Activated naive CD4-positive, alpha-beta T cell treated with anti-CD3 and anti-CD28 coated beads for 36 hours (primary cell): Measurements from ENCODE around the gene IL5RA. TPM values are rescaled to one million over a fixed set of nuclear protein-coding genes. Genes with fewer than 3 reads are reported as not detected.
A peak's percentile ranks its signal among the peaks of the same experiment; 100 is the strongest.

ENCODE experiments used
- CTCF ChIA-PET: fragments of 350-600 bp; sonication (Branson Sonifier 250); formaldehyde crosslinking; loops from one replicate; lab custom pipeline; 2021; ENCODE audit warnings: antibody characterized with exemption; lab: Charles Lee
- DNase-seq: peaks from one replicate; pipeline ENCODE4 v3.0.0-alpha.2; 2020
- H3K27ac Mint-ChIP-seq: one replicate; pipeline ENCODE4 v1.8.0; 2021; ENCODE audit warnings: mild to moderate bottlenecking, mixed read lengths
- H3K27me3 Mint-ChIP-seq: one replicate; pipeline ENCODE4 v1.8.0; 2021; ENCODE audit warnings: low read depth, mixed read lengths
- H3K36me3 Mint-ChIP-seq: one replicate; pipeline ENCODE4 v1.8.0; 2021; ENCODE audit warnings: low read depth, mixed read lengths
- H3K4me1 Mint-ChIP-seq: one replicate; pipeline ENCODE4 v1.8.0; 2021; ENCODE audit warnings: low read depth, mixed read lengths
- H3K4me3 Mint-ChIP-seq: one replicate; pipeline ENCODE4 v1.8.0; 2021; ENCODE audit warnings: mild to moderate bottlenecking, moderate library complexity, mixed read lengths
- H3K9me3 Mint-ChIP-seq: one replicate; pipeline ENCODE4 v1.8.0; 2021; ENCODE audit warnings: mixed read lengths
- intact Hi-C: fragments of 100-400 bp; cut with micrococcal nuclease; formaldehyde crosslinking; loops from one replicate; pipeline ENCODE4 v1.15.1; 2023
- total RNA-seq, 2 experiments: library from RNA; stranded (reverse); gene quantifications; one replicate each; pipeline ENCODE4 v1.2.3, GENCODE V29; 2021

IL5RA gene, protein sequence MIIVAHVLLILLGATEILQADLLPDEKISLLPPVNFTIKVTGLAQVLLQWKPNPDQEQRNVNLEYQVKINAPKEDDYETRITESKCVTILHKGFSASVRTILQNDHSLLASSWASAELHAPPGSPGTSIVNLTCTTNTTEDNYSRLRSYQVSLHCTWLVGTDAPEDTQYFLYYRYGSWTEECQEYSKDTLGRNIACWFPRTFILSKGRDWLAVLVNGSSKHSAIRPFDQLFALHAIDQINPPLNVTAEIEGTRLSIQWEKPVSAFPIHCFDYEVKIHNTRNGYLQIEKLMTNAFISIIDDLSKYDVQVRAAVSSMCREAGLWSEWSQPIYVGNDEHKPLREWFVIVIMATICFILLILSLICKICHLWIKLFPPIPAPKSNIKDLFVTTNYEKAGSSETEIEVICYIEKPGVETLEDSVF
- not detected for total RNA-seq

GRCh38 chr3:3110299-3110630 lies at the start of gene IL5RA:
Gene IL5RA (minus strand): TSS chr3:3110374. CDS start chr3:3104984, 5,390 bp downstream.
- H3K4me1 Mint-ChIP-seq = peaks cover 2% of the 10 kb centered on the region
- no peaks in the 10 kb centered on the region for H3K36me3 Mint-ChIP-seq
- H3K4me3 Mint-ChIP-seq = no peak within 1 kb of the TSS
- H3K9me3 Mint-ChIP-seq = no peaks in the 10 kb centered on the region
- intact Hi-C loops = no loop called here
- DNase-seq = no peak
- H3K27me3 Mint-ChIP-seq = peaks cover 2% of the 10 kb centered on the region
- H3K27ac Mint-ChIP-seq = no peak within 1 kb of the TSS
- CTCF ChIA-PET = no interaction called here

DNA sequence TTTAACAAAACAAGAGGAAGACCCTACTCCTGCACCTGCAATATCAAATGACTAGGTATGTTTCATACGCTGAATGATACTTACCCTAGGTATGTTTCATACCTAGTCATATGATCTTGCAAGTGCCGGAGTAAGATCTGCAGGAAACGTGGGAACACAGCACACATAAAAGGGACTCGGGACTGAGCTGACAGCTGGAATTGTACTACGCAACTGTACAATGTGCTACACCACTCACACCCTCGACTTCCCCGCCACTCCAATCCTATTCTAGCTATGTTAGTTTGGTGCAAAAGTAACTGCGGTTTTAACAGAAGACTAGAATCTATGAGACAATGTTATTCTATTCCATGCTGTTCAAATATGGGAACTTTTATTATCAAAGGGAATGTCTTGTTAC lies 47.3 kb upstream of the IL5RA start:
- H3K4me3 Mint-ChIP-seq = no peak overlapping the region
- intact Hi-C loops = no loop called here
- H3K9me3 Mint-ChIP-seq = peaks cover 6% of the 10 kb centered on the region
- peaks cover 33% of the 10 kb centered on the region for H3K4me1 Mint-ChIP-seq
- peak overlapping the region; percentile 76 for H3K27ac Mint-ChIP-seq
- CTCF ChIA-PET = no interaction called here
- no peak for DNase-seq
- no peaks in the 10 kb centered on the region for H3K27me3 Mint-ChIP-seq
- peaks cover 40% of the 10 kb centered on the region for H3K36me3 Mint-ChIP-seq

GRCh38 chr3:3154879-3155610 lies 44.9 kb upstream of the IL5RA start:
- H3K27ac Mint-ChIP-seq = peak overlapping the region; percentile 72

DNA sequence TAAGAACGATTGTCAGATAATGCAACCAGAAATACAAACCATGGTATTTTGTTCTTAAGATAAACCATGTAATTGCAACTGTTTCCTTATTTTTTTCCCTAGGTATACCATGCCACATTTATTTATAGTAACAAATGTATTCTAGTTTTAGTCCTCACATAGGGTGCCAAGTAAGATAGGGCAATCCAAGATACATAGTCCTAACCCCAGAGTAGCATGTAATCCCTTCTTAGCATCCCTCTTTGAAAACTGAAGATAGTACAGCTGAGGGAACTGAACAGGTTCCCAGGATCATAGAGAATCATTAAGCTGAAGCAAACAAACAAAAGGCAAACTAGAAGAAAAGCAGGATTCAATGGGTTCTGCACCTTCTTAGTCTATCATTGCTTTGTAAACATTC lies 41.3 kb upstream of the IL5RA start:
- Mint-ChIP-seq H3K4me1 (peaks cover 21% of the 10 kb centered on the region), H3K9me3 (no peaks in the 10 kb centered on the region), H3K4me3 (no peak overlapping the region), H3K36me3 (peaks cover 43% of the 10 kb centered on the region), H3K27ac (peak overlapping the region; percentile 13), H3K27me3 (no peaks in the 10 kb centered on the region)
- DNase-seq = no peak
- CTCF ChIA-PET = interaction anchor here (1.0 kb wide), 1 partner anchor 13 kb away, joined by 4 read pairs; no protein-coding TSS in a partner anchor
- intact Hi-C loops = no loop called here

More at GRCh38 chr3:3154879-3155610, 44.9 kb upstream of the IL5RA start:
- H3K9me3 Mint-ChIP-seq = peaks cover 6% of the 10 kb centered on the region
- peaks cover 49% of the 10 kb centered on the region for H3K36me3 Mint-ChIP-seq
- CTCF ChIA-PET = interaction anchor here (1.0 to 2.0 kb wide), 2 partner anchors 17 to 21 kb away, joined by 3 to 10 read pairs; no protein-coding TSS in a partner anchor
- H3K4me1 Mint-ChIP-seq = peaks cover 25% of the 10 kb centered on the region
- intact Hi-C loops = loop anchor here (1.0 kb wide), 1 partner anchor 9 kb away; no protein-coding TSS in a partner anchor
- H3K4me3 Mint-ChIP-seq = no peak overlapping the region
- H3K27me3 Mint-ChIP-seq = no peaks in the 10 kb centered on the region
- DNase-seq = no peak

DNA sequence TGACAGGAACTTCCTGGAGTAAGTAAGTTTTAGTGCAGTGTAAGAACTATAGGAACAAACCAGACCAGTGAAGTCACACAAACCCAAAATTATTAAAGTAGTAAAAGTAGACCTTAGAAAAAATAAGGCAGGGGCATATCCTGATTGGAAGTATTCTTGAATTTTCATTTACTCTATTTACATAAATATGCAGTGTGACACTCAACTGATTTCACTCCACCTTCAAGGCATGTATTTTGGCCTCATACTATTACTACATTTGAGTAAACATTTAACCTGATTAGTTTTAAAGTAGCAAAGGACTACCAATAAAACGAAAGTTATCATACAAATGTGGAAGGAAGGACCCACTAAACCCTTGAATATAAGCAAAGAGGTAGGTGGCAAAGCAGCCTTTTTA lies 39.4 kb upstream of the IL5RA start:
- H3K4me1 Mint-ChIP-seq = peaks cover 25% of the 10 kb centered on the region
- H3K27me3 Mint-ChIP-seq = no peaks in the 10 kb centered on the region
- DNase-seq = no peak
- no peak overlapping the region for H3K4me3 Mint-ChIP-seq
- intact Hi-C loops = no loop called here
- CTCF ChIA-PET = no interaction called here
- H3K9me3 Mint-ChIP-seq = no peaks in the 10 kb centered on the region
- peak overlapping the region; percentile 69 for H3K27ac Mint-ChIP-seq
- peaks cover 45% of the 10 kb centered on the region for H3K36me3 Mint-ChIP-seq

- Mint-ChIP-seq H3K9me3 (no peaks in the 10 kb centered on the region), H3K4me1 (peaks cover 26% of the 10 kb centered on the region), H3K4me3 (no peak overlapping the region), H3K27me3 (no peaks in the 10 kb centered on the region), H3K27ac (peak overlapping the region; percentile 71), H3K36me3 (peaks cover 51% of the 10 kb centered on the region)
- intact Hi-C loops = loop anchor here (1.0 kb wide), 1 partner anchor 8 kb away; no protein-coding TSS in a partner anchor
- CTCF ChIA-PET = no interaction called here
- DNase-seq = no peak
Observed at GRCh38 chr3:3145831-3146230, 35.7 kb upstream of the IL5RA start.

- intact Hi-C loops = no loop called here
- H3K4me1 Mint-ChIP-seq = peaks cover 25% of the 10 kb centered on the region
- peaks cover 58% of the 10 kb centered on the region for H3K36me3 Mint-ChIP-seq
- H3K27ac Mint-ChIP-seq = peak overlapping the region; percentile 76
- DNase-seq = no peak
- no peak overlapping the region for H3K4me3 Mint-ChIP-seq
- no peaks in the 10 kb centered on the region for H3K9me3 Mint-ChIP-seq
- no peaks in the 10 kb centered on the region for H3K27me3 Mint-ChIP-seq
- CTCF ChIA-PET = interaction anchor here (2.7 to 2.9 kb wide), 2 partner anchors 29 to 31 kb away, joined by 8 to 9 read pairs; no protein-coding TSS in a partner anchor
Observed at GRCh38 chr3:3141939-3142338, 31.8 kb upstream of the IL5RA start.

- Mint-ChIP-seq H3K27me3 (no peaks in the 10 kb centered on the region), H3K4me3 (no peak overlapping the region), H3K27ac (peak overlapping the region; percentile 20), H3K9me3 (no peaks in the 10 kb centered on the region), H3K4me1 (peaks cover 48% of the 10 kb centered on the region), H3K36me3 (peaks cover 56% of the 10 kb centered on the region)
- DNase-seq = no peak
- intact Hi-C loops = no loop called here
- CTCF ChIA-PET = no interaction called here
Observed at GRCh38 chr3:3137526-3137925, 27.4 kb upstream of the IL5RA start.

DNA sequence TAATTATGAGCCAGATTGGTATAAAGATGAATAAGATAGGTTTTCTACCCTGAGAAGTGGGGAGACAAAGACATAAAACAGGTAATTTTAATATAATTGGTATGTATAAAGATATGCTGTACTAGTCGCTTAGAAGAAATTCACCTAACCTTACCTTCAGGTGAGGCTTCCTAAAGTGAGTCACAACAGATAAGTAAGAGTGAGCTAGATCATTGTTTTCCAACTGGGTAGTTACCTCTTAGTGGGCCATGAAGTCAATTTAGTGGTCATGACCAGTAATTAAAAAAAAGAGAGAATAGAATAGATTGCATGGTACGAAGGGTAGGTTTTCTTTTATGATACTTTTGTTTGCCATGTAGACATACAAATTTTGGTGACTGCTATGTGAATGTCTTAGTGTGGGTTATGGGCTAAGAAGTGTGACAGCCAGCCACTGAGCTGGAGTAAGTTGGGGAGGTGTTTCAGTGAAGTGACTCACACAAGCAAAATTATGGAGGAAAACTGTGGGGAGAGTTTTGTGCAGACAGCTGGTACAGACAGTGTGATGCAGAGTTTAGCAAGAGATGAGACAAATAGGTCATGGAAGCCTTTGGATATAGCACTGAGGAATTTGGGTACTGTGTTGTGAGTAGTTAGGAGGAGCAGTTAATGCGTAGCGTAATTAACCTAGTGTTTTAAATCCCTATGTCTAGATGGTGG lies 24.7 kb upstream of the IL5RA start:
- CTCF ChIA-PET = interaction anchor here (0.7 to 1.1 kb wide), 2 partner anchors 36 to 432 kb away, joined by 3 read pairs; no protein-coding TSS in a partner anchor
- intact Hi-C loops = no loop called here
- H3K27me3 Mint-ChIP-seq = no peaks in the 10 kb centered on the region
- peak overlapping the region; percentile 69 for H3K27ac Mint-ChIP-seq
- DNase-seq = no peak
- peaks cover 50% of the 10 kb centered on the region for H3K36me3 Mint-ChIP-seq
- H3K4me3 Mint-ChIP-seq = no peak overlapping the region
- peaks cover 47% of the 10 kb centered on the region for H3K4me1 Mint-ChIP-seq
- H3K9me3 Mint-ChIP-seq = no peaks in the 10 kb centered on the region

- Mint-ChIP-seq H3K27me3 (no peaks in the 10 kb centered on the region), H3K27ac (peak overlapping the region; percentile 8), H3K9me3 (no peaks in the 10 kb centered on the region), H3K36me3 (peaks cover 54% of the 10 kb centered on the region), H3K4me3 (no peak overlapping the region), H3K4me1 (peaks cover 59% of the 10 kb centered on the region)
- CTCF ChIA-PET = interaction anchor here (0.6 to 1.4 kb wide), 5 partner anchors 21 to 658 kb away, joined by 3 to 5 read pairs (median 3); no protein-coding TSS in a partner anchor
- no peak for DNase-seq
- intact Hi-C loops = no loop called here
Observed at GRCh38 chr3:3133500-3133899, 23.3 kb upstream of the IL5RA start.

GRCh38 chr3:3129579-3129978 lies 19.4 kb upstream of the IL5RA start:
- H3K4me1 Mint-ChIP-seq = peaks cover 54% of the 10 kb centered on the region
- CTCF ChIA-PET = interaction anchor here (0.9 to 1.1 kb wide), 2 partner anchors 11 to 48 kb away, joined by 3 to 6 read pairs; no protein-coding TSS in a partner anchor
- peaks cover 43% of the 10 kb centered on the region for H3K36me3 Mint-ChIP-seq
- no peaks in the 10 kb centered on the region for H3K27me3 Mint-ChIP-seq
- DNase-seq = no peak
- H3K9me3 Mint-ChIP-seq = no peaks in the 10 kb centered on the region
- H3K27ac Mint-ChIP-seq = peak overlapping the region; percentile 22
- no peak overlapping the region for H3K4me3 Mint-ChIP-seq
- intact Hi-C loops = no loop called here
